Esophagus (tissue), 2 donors: Measurements from ENCODE around the gene OBSCN. TPM values are rescaled to one million over a fixed set of nuclear protein-coding genes. Genes with fewer than 3 reads are reported as not detected.

Experiments used
- H3K27ac ChIP-seq, 2 donors: one replicate each; pipeline ENCODE4 v1.5.1; 2013; ENCODE audit warnings: low read depth in 2 of 2, mild to moderate bottlenecking in 2 of 2, inconsistent platforms in 1 of 2, low read length in 1 of 2, moderate library complexity in 1 of 2
- H3K27me3 ChIP-seq, 2 donors: one replicate each; pipeline ENCODE4 v1.6.1; 2013; ENCODE audit warnings: low read length in 2 of 2, control low read depth in 1 of 2, mild to moderate bottlenecking in 1 of 2; ENCODE audit not compliant: insufficient read depth in 2 of 2, control insufficient read depth in 1 of 2
- H3K36me3 ChIP-seq, 2 donors: one replicate each; pipeline ENCODE4 v1.6.1; 2013; ENCODE audit warnings: low read length in 1 of 2; ENCODE audit not compliant: control insufficient read depth in 2 of 2, insufficient read depth in 2 of 2
- H3K4me1 ChIP-seq, 2 donors: one replicate each; pipeline ENCODE4 v1.6.1; 2013; ENCODE audit warnings: low read length in 1 of 2; ENCODE audit not compliant: control insufficient read depth in 2 of 2, insufficient read depth in 2 of 2
- H3K4me3 ChIP-seq, 2 donors: one replicate each; pipeline ENCODE4 v1.5.1; 2013; ENCODE audit warnings: low read length in 2 of 2, mild to moderate bottlenecking in 2 of 2, low read depth in 1 of 2, moderate library complexity in 1 of 2
- H3K9me3 ChIP-seq, 2 donors: one replicate each; pipeline ENCODE4 v1.6.1; 2013; ENCODE audit warnings: mild to moderate bottlenecking in 2 of 2, low read depth in 1 of 2, low read length in 1 of 2, moderate library complexity in 1 of 2; ENCODE audit not compliant: control insufficient read depth in 2 of 2, insufficient read depth in 1 of 2
- WGBS, 2 donors: extraction: QIAGEN DNeasy Blood & Tissue Kit; methylation state at CpG; one replicate each; pipeline ENCODE4 v1.1.7; 2013; 5-methylcytosine and 5-hydroxymethylcytosine counted together
- polyA plus RNA-seq, 2 donors: library from polyadenylated mRNA; stranded (reverse); fragments of 200-250 nt; gene quantifications; one replicate each; pipeline ENCODE4 v1.2.3, GENCODE V29; 2013
- donor health status: healthy with polysubstance abuse.
- donor health status: Bipolar disorder and iron deficiency.

Gene OBSCN
- polyA plus RNA-seq, 2 donors = 7.7 to 20.6 TPM

DNA sequence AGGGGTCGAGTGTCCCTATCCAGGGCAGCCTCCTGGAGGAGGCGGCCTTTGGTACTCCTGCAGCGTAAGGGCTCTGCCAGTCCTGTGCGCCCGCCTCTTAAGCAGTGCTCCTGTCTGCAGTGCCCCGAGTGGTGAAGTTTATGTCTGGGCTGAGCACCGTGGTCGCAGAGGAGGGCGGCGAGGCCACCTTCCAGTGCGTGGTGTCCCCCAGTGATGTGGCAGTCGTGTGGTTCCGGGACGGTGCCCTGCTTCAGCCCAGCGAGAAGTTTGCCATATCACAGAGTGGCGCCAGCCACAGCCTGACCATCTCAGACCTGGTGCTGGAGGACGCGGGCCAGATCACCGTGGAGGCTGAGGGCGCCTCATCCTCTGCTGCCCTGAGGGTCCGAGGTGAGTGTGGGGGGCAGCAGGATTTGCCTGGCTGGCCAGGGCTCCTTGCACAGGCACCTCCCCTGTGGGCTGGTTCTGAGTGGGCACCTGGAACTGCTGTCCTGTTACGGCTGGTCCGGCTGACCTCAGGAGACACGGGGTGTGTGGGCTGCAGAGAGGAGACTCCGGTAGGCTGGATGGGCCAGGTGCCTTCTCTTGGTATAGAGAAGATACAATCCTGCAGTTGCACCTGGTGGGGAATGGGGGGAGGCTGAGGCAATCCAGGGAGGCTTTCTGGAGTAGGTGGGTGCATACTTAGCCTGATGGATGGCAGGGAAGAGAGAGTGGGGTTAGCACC, 66.8 kb downstream of the OBSCN start:
- no peaks in the 10 kb centered on the region for H3K27me3 ChIP-seq
- no peak overlapping the region for H3K4me3 ChIP-seq
- no peaks in the 10 kb centered on the region for H3K9me3 ChIP-seq
- peaks cover 0 to 4% of the 10 kb centered on the region in 2 donors for H3K4me1 ChIP-seq
- WGBS, 2 donors = 93 to 96% methylated on average over 25 of the region's 25 CpGs
- peaks cover 0 to 9% of the 10 kb centered on the region in 2 donors for H3K36me3 ChIP-seq
- no peak overlapping the region for H3K27ac ChIP-seq

DNA sequence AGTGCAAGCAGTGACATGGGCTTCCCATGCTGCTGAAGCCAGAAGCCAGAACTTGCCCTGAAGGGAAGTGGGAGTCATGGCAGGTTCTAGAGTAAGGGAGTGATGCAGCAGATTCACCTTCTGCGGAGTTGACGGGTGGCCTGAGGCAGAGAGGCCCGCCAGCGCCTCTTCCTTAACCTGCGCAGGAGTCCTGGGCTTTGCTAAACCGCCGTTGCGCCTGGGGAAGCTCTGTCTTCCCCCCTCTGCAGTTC, 67.3 kb downstream of the OBSCN start:
- WGBS, 2 donors = 39 to 58% methylated on average over 8 of the region's 8 CpGs
- Histone ChIP-seq H3K36me3 (peaks cover 0 to 11% of the 10 kb centered on the region in 2 donors), H3K27ac (peak overlapping the region; percentile 45 to 69), H3K27me3 (no peaks in the 10 kb centered on the region), H3K4me1 (peaks cover 0 to 4% of the 10 kb centered on the region in 2 donors), H3K4me3 (peak overlapping the region; percentile 60 to 62), H3K9me3 (no peaks in the 10 kb centered on the region)

DNA sequence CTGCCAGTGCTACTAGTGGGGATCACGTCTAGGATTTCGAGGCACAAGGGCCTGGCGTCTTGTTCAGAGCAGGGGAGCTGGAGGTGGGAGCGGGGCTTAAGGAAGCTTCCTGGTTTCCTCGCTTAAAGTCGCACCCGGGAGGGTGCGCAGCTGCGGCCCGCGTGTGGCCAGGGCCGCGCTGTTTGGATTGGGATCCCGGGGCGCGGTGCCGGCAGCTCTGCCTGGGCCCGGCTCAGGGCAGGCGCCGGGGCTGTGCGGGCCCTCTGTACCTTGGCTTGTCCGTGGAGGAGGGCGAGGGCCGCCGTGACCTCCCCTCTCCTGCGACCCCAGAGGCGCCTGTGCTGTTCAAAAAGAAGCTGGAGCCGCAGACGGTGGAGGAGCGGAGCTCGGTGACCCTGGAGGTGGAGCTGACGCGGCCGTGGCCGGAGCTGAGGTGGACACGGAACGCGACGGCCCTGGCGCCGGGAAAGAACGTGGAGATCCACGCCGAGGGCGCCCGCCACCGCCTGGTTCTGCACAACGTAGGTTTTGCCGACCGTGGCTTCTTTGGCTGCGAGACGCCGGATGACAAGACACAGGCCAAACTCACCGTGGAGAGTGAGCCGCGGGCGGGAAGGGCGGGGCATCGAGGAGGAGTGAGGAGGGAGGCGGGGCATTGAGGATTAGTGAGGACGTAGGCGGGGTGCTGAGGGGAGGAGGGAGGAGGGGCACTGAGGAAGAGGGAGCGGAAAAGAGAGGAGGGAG, 67.8 kb downstream of the OBSCN start:
- Histone ChIP-seq H3K4me1 (peaks cover 0 to 4% of the 10 kb centered on the region in 2 donors), H3K36me3 (peaks cover 0 to 16% of the 10 kb centered on the region in 2 donors), H3K9me3 (no peaks in the 10 kb centered on the region), H3K4me3 (peak overlapping the region; percentile 60 to 62), H3K27ac (peak overlapping the region; percentile 45 to 69), H3K27me3 (no peaks in the 10 kb centered on the region)
- WGBS, 2 donors = 1 to 4% methylated on average over 60 to 63 of the region's 63 CpGs

DNA sequence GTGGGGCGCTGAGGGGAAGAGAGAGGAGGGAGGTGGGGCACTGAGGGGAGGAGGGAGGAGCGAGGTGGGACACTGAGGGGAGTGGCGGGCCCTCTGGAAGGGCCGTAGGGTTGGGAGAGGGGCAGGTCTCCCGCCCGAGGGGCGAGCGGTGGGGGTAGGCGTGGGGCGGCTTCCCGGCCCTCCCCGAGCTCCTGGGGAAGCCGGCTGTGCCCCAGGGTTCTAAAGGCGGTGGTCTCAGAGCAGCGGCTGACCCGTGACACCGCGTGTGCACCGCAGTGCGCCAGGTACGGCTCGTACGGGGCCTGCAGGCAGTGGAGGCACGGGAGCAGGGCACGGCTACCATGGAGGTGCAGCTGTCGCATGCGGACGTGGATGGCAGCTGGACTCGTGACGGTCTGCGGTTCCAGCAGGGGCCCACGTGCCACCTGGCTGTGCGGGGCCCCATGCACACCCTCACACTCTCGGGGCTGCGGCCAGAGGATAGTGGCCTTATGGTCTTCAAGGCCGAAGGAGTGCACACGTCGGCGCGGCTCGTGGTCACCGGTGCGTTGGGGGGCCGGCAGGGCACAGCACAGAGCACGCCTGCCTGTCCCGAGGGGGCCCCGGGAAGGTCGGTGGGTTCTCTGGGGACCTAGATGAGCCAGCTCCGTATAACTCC, 68.5 kb downstream of the OBSCN start:
- 21 to 42% methylated on average over 30 to 49 of the region's 49 CpGs for WGBS, 2 donors
- Histone ChIP-seq H3K4me3 (peak overlapping the region; percentile 60 to 62), H3K27ac (peak overlapping the region in 1 of 2 donors; percentile 69), H3K4me1 (peaks cover 0 to 4% of the 10 kb centered on the region in 2 donors), H3K27me3 (no peaks in the 10 kb centered on the region), H3K9me3 (no peaks in the 10 kb centered on the region), H3K36me3 (peaks cover 0 to 21% of the 10 kb centered on the region in 2 donors)

DNA sequence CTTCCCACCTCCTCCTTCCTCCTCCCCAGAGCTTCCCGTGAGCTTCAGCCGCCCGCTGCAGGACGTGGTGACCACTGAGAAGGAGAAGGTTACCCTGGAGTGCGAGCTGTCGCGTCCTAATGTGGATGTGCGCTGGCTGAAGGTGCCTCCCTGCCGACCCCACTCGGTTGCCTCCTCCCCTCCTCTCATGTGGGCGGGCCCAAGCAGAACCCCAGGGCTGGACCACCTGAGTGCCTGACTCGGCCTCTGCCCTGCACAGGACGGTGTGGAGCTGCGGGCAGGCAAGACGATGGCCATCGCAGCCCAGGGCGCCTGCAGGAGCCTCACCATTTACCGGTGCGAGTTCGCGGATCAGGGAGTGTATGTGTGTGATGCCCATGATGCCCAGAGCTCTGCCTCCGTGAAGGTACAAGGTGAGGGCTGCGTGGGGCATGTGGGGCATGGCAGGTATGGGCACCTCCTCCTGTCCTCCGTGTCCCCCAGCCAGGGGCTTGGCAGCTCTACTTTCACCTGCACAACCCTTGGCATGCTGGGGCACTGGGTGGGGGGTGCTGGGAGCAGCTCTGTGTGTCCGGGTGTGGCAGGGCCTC, 69.2 kb downstream of the OBSCN start:
- Histone ChIP-seq H3K4me3 (no peak overlapping the region), H3K36me3 (peaks cover 0 to 16% of the 10 kb centered on the region in 2 donors), H3K27me3 (no peaks in the 10 kb centered on the region), H3K4me1 (peaks cover 0 to 4% of the 10 kb centered on the region in 2 donors), H3K27ac (no peak overlapping the region), H3K9me3 (no peaks in the 10 kb centered on the region)
- WGBS, 2 donors = 89 to 90% methylated on average over 25 of the region's 25 CpGs

DNA sequence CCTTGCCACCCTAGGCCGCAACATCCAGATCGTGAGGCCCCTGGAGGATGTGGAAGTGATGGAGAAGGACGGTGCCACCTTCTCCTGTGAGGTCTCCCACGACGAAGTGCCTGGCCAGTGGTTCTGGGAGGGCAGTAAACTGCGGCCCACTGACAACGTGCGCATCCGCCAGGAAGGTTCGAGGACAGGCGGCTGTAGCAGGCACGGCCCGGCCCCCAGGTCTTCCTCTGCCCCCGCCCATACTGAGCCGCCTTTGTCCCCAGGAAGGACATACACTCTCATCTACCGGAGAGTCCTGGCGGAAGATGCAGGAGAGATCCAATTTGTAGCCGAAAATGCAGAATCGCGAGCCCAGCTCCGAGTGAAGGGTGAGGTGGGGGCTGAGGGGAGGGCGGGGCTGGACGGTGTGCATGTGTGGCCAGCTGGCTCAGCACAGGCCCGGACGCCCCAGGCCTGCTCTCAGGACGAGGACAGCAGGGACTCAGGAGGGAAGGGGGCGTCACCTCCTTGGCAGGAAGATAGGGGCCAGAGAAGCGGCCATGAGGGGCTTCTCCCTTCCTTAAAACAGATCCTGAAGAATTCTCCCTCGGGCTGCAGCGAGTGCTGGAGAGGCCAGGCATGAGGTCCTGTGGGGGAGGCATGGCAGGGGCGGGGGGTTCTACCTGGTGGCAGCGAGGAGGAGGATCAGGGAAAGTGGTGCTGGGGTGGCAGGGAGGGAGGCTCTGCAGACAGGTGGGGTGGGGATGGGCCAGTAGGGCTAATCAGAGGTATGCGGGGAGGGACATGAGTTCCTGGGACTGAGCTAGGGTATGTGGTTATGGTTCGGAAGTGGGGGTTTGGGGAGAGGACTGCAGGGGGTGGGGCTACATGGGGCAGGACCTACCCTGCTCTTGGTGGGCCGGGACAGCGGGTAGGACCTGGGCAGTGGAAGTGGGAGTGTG, 69.9 kb downstream of the OBSCN start:
- Histone ChIP-seq H3K36me3 (peaks cover 0 to 16% of the 10 kb centered on the region in 2 donors), H3K27me3 (no peaks in the 10 kb centered on the region), H3K4me3 (no peak overlapping the region), H3K4me1 (peaks cover 0 to 4% of the 10 kb centered on the region in 2 donors), H3K9me3 (no peaks in the 10 kb centered on the region), H3K27ac (no peak overlapping the region)
- WGBS, 2 donors = 93% methylated on average over 34 to 36 of the region's 36 CpGs

DNA sequence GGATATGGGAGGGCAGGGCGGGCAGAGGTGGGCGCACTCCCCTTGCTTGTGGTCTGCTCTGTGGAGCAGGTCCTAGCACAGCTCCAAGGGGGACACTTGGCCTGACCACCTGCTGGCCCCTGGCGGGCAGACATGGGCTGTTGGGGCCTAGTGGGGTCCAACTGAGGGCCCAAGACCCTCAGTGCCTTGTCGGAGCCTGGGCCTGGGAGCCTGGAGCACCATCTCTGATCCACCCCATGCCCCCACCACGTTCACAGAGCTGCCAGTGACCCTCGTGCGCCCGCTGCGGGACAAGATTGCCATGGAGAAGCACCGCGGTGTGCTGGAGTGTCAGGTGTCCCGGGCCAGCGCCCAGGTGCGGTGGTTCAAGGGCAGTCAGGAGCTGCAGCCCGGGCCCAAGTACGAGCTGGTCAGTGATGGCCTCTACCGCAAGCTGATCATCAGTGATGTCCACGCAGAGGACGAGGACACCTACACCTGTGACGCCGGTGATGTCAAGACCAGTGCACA, 70.6 kb downstream of the OBSCN start:
- Histone ChIP-seq H3K4me1 (peaks cover 0 to 4% of the 10 kb centered on the region in 2 donors), H3K4me3 (no peak overlapping the region), H3K27me3 (no peaks in the 10 kb centered on the region), H3K27ac (no peak overlapping the region), H3K9me3 (no peaks in the 10 kb centered on the region), H3K36me3 (peaks cover 0 to 21% of the 10 kb centered on the region in 2 donors)
- 95 to 96% methylated on average over 21 of the region's 21 CpGs for WGBS, 2 donors

DNA sequence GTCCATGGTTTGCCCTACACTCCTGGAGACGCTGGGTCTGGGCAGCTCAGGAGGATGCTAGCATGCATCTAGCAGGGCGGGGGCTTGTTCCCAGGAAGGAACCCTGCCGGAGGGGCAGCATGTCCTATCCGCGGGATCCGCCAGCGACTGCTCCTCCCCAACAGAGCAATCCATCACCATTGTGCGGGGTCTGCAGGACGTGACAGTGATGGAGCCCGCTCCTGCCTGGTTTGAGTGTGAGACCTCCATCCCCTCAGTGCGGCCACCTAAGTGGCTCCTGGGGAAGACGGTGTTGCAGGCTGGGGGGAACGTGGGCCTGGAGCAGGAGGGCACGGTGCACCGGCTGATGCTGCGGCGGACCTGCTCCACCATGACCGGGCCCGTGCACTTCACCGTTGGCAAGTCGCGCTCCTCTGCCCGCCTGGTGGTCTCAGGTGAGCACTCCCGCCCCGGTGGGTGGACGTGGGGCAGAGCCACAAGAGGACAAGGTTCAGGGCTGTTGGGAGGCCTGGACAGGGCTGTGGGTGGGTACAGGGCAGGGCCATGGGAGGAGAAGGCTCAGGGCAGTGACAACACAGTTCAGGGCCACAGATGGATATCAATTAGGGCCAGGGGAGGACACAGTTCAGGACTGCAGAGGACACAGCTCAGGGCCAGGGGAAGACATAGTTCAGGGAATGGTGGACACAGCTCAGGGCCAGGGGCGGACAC, 71.3 kb downstream of the OBSCN start:
- peaks cover 0 to 4% of the 10 kb centered on the region in 2 donors for H3K4me1 ChIP-seq
- WGBS, 2 donors = 92 to 95% methylated on average over 26 to 27 of the region's 27 CpGs
- no peak overlapping the region for H3K27ac ChIP-seq
- no peak overlapping the region for H3K4me3 ChIP-seq
- H3K36me3 ChIP-seq = peaks cover 0 to 22% of the 10 kb centered on the region in 2 donors
- no peaks in the 10 kb centered on the region for H3K27me3 ChIP-seq
- H3K9me3 ChIP-seq = no peaks in the 10 kb centered on the region
